ENCODE results near the gene ROBO3. TPM values are rescaled to one million over a fixed set of nuclear protein-coding genes. Genes with fewer than 3 reads are reported as not detected.

ROBO3 gene
- total RNA-seq, 1 experiment from 2014 or later, result 30.7 TPM

DNA sequence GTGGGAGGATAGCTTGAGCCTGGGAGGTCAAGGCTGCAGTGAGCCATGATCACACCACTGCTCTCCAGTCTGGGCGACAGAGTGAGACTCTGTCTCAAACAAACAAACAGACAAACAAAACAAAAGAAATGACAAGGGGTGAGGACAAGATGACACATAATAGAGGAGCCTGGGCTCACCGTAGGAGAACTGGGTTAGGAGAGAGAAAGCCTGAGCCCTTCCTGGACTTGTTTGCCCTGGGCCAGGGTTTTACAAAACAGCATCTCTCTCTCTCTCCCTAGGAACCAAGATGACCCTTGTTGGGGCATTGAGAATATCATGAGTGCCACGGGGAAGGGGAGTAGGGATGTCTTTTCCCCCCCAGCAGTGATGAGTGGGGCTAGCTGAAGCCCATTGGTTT is 15.7 kb downstream of the ROBO3 start:
- H3K4me2 ChIP-seq (ENCODE audit: low read length), result no peak overlapping the region
- peaks cover 7 to 14% of the 10 kb centered on the region in 2 experiments for H3K4me1 ChIP-seq (ENCODE audit: control insufficient read depth in 1 of 2, insufficient read depth in 2 of 2, low read length in 2 of 2)
- ChIA-PET RAD21 (ENCODE audit: low non-redundant PET in 1 of 2, low total read pairs in 2 of 2, uncharacterized antibody in 2 of 2, unreplicated experiment in 2 of 2) (no interaction called here), POLR2A (no interaction called here), CTCF (interaction anchor here (2.2 kb wide), 1 partner anchor 15 kb away, joined by 5 read pairs; no protein-coding TSS in a partner anchor)
- no peaks in the 10 kb centered on the region for H4K20me1 ChIP-seq (ENCODE audit: insufficient read depth)
- no peaks in the 10 kb centered on the region for H3K36me3 ChIP-seq (ENCODE audit: control insufficient read depth in 1 of 2, insufficient read depth in 2 of 2, low read length in 2 of 2)
- H3K4me3 ChIP-seq (replicated peaks in 1 of 2; ENCODE audit: low read depth in 1 of 2, low read length in 2 of 2), result no peak overlapping the region
- H3K79me2 ChIP-seq (ENCODE audit: insufficient read depth, low read length), result no peaks in the 10 kb centered on the region
- no peak for TF ChIP-seq YY1 (IDR thresholded peaks at IDR 0.05; ENCODE audit: extremely low read depth, insufficient replicate concordance, low read depth, low read length)
- TF ChIP-seq, protein P1, sequence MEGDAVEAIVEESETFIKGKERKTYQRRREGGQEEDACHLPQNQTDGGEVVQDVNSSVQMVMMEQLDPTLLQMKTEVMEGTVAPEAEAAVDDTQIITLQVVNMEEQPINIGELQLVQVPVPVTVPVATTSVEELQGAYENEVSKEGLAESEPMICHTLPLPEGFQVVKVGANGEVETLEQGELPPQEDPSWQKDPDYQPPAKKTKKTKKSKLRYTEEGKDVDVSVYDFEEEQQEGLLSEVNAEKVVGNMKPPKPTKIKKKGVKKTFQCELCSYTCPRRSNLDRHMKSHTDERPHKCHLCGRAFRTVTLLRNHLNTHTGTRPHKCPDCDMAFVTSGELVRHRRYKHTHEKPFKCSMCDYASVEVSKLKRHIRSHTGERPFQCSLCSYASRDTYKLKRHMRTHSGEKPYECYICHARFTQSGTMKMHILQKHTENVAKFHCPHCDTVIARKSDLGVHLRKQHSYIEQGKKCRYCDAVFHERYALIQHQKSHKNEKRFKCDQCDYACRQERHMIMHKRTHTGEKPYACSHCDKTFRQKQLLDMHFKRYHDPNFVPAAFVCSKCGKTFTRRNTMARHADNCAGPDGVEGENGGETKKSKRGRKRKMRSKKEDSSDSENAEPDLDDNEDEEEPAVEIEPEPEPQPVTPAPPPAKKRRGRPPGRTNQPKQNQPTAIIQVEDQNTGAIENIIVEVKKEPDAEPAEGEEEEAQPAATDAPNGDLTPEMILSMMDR (IDR thresholded peaks at IDR 0.05 in 2 of 3, conservative IDR thresholded peaks at IDR 0.05 in 1 of 3; ENCODE audit: borderline replicate concordance in 1 of 3, insufficient read depth in 1 of 3, low read depth in 2 of 3, low read length in 2 of 3), result no peak
- TF ChIP-seq EGR1 (IDR thresholded peaks at IDR 0.05; ENCODE audit: low read depth), result no peak
- TF ChIP-seq, protein P2, sequence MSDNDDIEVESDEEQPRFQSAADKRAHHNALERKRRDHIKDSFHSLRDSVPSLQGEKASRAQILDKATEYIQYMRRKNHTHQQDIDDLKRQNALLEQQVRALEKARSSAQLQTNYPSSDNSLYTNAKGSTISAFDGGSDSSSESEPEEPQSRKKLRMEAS (IDR thresholded peaks at IDR 0.05), result no peak
- intact Hi-C loops (cut with micrococcal nuclease), result no loop called here
- DNase-seq (ENCODE audit: low read depth, low spot score) (no peak), ATAC-seq (no peak)
- no peak overlapping the region for H3K9ac ChIP-seq (ENCODE audit: low read length)
- no peaks in the 10 kb centered on the region for H3K9me3 ChIP-seq (ENCODE audit: control insufficient read depth in 1 of 2, insufficient read depth in 1 of 2, low read depth in 1 of 2, low read length in 2 of 2)
- H3K27ac ChIP-seq (ENCODE audit: low read depth, low read length), result no peak overlapping the region
- H2AFZ ChIP-seq (ENCODE audit: low read depth, low read length, poor library complexity, severe bottlenecking), result no peak overlapping the region
- no peaks in the 10 kb centered on the region for H3K9me2 ChIP-seq (ENCODE audit: insufficient read depth)
- H3K27me3 ChIP-seq (ENCODE audit: insufficient read depth, low read length), result no peaks in the 10 kb centered on the region
- no TSS peak for BruUV-seq (replicated peaks)

DNA sequence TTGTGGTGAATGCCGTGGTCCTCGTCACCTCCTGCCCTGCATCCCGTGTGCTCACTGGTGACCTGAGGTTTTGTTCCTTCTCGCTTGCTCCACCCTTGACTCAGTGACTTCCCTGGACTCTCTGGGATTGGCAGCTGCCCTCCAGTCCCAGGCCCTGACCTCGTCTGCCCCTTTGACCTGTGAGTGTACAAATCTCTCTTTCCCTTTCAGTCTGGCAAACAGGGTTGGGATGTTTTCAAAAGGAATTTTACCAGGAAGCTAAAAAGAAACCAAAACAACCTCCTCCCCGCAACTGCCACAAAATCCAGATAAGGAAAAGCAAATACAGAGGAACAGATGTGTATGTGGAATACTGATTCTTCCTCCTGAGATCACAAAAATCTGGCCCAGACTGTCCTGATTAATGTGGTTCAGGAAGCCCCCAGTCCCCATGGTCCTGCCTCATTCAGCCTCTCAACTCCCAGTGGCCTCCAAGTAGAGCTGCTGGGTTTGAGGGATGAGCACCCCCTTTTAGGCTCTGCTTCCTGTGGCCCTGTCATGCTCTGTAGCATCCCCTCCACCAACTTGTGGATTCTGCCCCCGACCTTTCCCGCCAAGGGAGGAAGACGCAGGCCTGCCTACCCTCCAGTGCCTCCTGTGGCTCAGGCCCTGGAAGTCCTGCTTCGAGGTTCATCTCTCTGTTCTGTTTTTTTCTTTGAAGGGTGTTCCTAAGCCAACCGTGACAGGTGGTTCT is 17.3 kb downstream of the ROBO3 start:
- no peaks in the 10 kb centered on the region for H3K9me3 ChIP-seq (ENCODE audit: control insufficient read depth in 1 of 2, insufficient read depth in 1 of 2, low read depth in 1 of 2, low read length in 2 of 2)
- intact Hi-C loops (cut with micrococcal nuclease), result no loop called here

More for the DNA sequence above, 17.3 kb downstream of the ROBO3 start:
- ChIA-PET RAD21 (ENCODE audit: low non-redundant PET in 1 of 2, low total read pairs in 2 of 2, uncharacterized antibody in 2 of 2, unreplicated experiment in 2 of 2) (no interaction called here), POLR2A (no interaction called here), CTCF (interaction anchor here (2.2 kb wide), 1 partner anchor 16 kb away, joined by 5 read pairs; no protein-coding TSS in a partner anchor)
- no peak overlapping the region for H3K4me2 ChIP-seq (ENCODE audit: low read length)
- no peak for ATAC-seq
- no peak for TF ChIP-seq ZNF274 (IDR thresholded peaks at IDR 0.05; ENCODE audit: low read depth, low read length)
- no peaks in the 10 kb centered on the region for H3K36me3 ChIP-seq (ENCODE audit: control insufficient read depth in 1 of 2, insufficient read depth in 2 of 2, low read length in 2 of 2)
- H4K20me1 ChIP-seq (ENCODE audit: insufficient read depth), result no peaks in the 10 kb centered on the region
- no peak for DNase-seq (ENCODE audit: low read depth, low spot score)
- no TSS peak for BruUV-seq (replicated peaks)
- no peak overlapping the region for H3K9ac ChIP-seq (ENCODE audit: low read length)
- no peak overlapping the region for H3K27ac ChIP-seq (ENCODE audit: low read depth, low read length)
- H2AFZ ChIP-seq (ENCODE audit: low read depth, low read length, poor library complexity, severe bottlenecking), result no peak overlapping the region
- H3K9me2 ChIP-seq (ENCODE audit: insufficient read depth), result no peaks in the 10 kb centered on the region
- H3K4me3 ChIP-seq (replicated peaks in 1 of 2; ENCODE audit: low read depth in 1 of 2, low read length in 2 of 2), result no peak overlapping the region
- peaks cover under 1 to 2% of the 10 kb centered on the region in 2 experiments; a peak in 3 of 4 replicates for H3K4me1 ChIP-seq (ENCODE audit: control insufficient read depth in 1 of 2, insufficient read depth in 2 of 2, low read length in 2 of 2)
- no peaks in the 10 kb centered on the region for H3K79me2 ChIP-seq (ENCODE audit: insufficient read depth, low read length)
- no peaks in the 10 kb centered on the region for H3K27me3 ChIP-seq (ENCODE audit: insufficient read depth, low read length)
